ENCODE data around the gene PRM1. TPM values are rescaled to one million over a fixed set of nuclear protein-coding genes. Genes with fewer than 3 reads are reported as not detected.

The PRM1 gene
- total and polyA plus RNA-seq, 2 of the 13 experiments (the other 11 are each of a cell fraction or from before 2014, with no cell fraction given): not detected

- no peak for TF ChIP-seq KIAA2018 (CRISPR knock-in tag; IDR thresholded peaks at IDR 0.05; ENCODE audit: borderline replicate concordance)
- no peak for TF ChIP-seq ZNF644 (CRISPR knock-in tag; IDR thresholded peaks at IDR 0.05; ENCODE audit: low read depth)
- no peak; the same call in 1 of the 2 replicates for TF ChIP-seq NFKBIZ (CRISPR knock-in tag; IDR thresholded peaks at IDR 0.05)
- no peak; the same call in 1 of the 2 replicates for TF ChIP-seq ZNF292 (CRISPR knock-in tag; IDR thresholded peaks at IDR 0.05; ENCODE audit: borderline replicate concordance, low read depth)
- TF ChIP-seq KDM5B (CRISPR knock-in tag; IDR thresholded peaks at IDR 0.05; ENCODE audit: borderline replicate concordance): no peak; the same call in 1 of the 2 replicates
- 0 out of 2 replicates have a peak, but pooled peaks have one; percentile 57 for TF ChIP-seq MAZ (IDR thresholded peaks at IDR 0.05; ENCODE audit: borderline replicate concordance, low read depth, low read length)
- no peak for TF ChIP-seq MAZ (CRISPR knock-in tag; IDR thresholded peaks at IDR 0.05; ENCODE audit: low read depth)
- TF ChIP-seq FOXK1 (CRISPR knock-in tag; IDR thresholded peaks at IDR 0.05; ENCODE audit: borderline replicate concordance, low read depth): peak; percentile 62; the same call in 1 of the 2 replicates
- TF ChIP-seq YEATS4 (CRISPR knock-in tag; IDR thresholded peaks at IDR 0.05; ENCODE audit: borderline replicate concordance): no peak
- TF ChIP-seq ZNF225 (CRISPR knock-in tag; IDR thresholded peaks at IDR 0.05): no peak; the same call in 1 of the 2 replicates
- no peak for TF ChIP-seq ZBTB1 (CRISPR knock-in tag; IDR thresholded peaks at IDR 0.05; ENCODE audit: borderline replicate concordance)
- TF ChIP-seq SSRP1 (CRISPR knock-in tag; IDR thresholded peaks at IDR 0.05): peak; percentile 86
- TF ChIP-seq ZNF883 (CRISPR knock-in tag; IDR thresholded peaks at IDR 0.05; ENCODE audit: not compliant biosample characterization): peak; percentile 34
- no peak for TF ChIP-seq MEIS1 (CRISPR knock-in tag; IDR thresholded peaks at IDR 0.05; ENCODE audit: borderline replicate concordance)
- no peak for TF ChIP-seq CCDC6 (CRISPR knock-in tag; IDR thresholded peaks at IDR 0.05)
- no peak for TF ChIP-seq GABPA (IDR thresholded peaks at IDR 0.05; ENCODE audit: low read depth, low read length)
- no peak for TF ChIP-seq GABPA (CRISPR knock-in tag; IDR thresholded peaks at IDR 0.05; ENCODE audit: low read depth)
- no peak for TF ChIP-seq DDIT3 (CRISPR knock-in tag; IDR thresholded peaks at IDR 0.05)
- peak; percentile 55; the same call in 1 of the 2 replicates for TF ChIP-seq DRAP1 (CRISPR knock-in tag; IDR thresholded peaks at IDR 0.05)
- TF ChIP-seq NFE2 (CRISPR knock-in tag; IDR thresholded peaks at IDR 0.05): 0 out of 2 replicates have a peak, but pooled peaks have one; percentile 29
- 0 out of 2 replicates have a peak, but pooled peaks have one; percentile 47 for TF ChIP-seq CC2D1A (CRISPR knock-in tag; IDR thresholded peaks at IDR 0.05)
- no peak for TF ChIP-seq ZNF556 (CRISPR knock-in tag; IDR thresholded peaks at IDR 0.05; ENCODE audit: borderline replicate concordance)
Measured at GRCh38 chr16:11312718-11313492, 31.8 kb upstream of the PRM1 start (continued).
